Activated T-cell treated with anti-CD3 and anti-CD28 coated beads, Interleukin-2, amount 50 U/mL, for 24 hours (primary cell): ENCODE data around the gene RGS19.

Source experiments
- DNase-seq: peaks from one replicate; pipeline ENCODE4 v3.0.0-alpha.2; 2020
- H3K27ac Mint-ChIP-seq: 2 replicates; pipeline ENCODE4 v1.8.0; 2020; ENCODE audit warnings: mild to moderate bottlenecking, mixed read lengths
- H3K27me3 Mint-ChIP-seq: 2 replicates; pipeline ENCODE4 v1.8.0; 2020; ENCODE audit warnings: mixed read lengths
- H3K36me3 Mint-ChIP-seq: 2 replicates; pipeline ENCODE4 v1.8.0; 2020; ENCODE audit warnings: low read depth, mixed read lengths
- H3K4me1 Mint-ChIP-seq: 2 replicates; pipeline ENCODE4 v1.8.0; 2020; ENCODE audit warnings: low read depth, mixed read lengths
- H3K4me3 Mint-ChIP-seq: 2 replicates; pipeline ENCODE4 v1.8.0; 2020; ENCODE audit warnings: mild to moderate bottlenecking, moderate library complexity, mixed read lengths
- H3K9me3 Mint-ChIP-seq: 2 replicates; pipeline ENCODE4 v1.8.0; 2020; ENCODE audit warnings: mixed read lengths

The RGS19 gene

DNA sequence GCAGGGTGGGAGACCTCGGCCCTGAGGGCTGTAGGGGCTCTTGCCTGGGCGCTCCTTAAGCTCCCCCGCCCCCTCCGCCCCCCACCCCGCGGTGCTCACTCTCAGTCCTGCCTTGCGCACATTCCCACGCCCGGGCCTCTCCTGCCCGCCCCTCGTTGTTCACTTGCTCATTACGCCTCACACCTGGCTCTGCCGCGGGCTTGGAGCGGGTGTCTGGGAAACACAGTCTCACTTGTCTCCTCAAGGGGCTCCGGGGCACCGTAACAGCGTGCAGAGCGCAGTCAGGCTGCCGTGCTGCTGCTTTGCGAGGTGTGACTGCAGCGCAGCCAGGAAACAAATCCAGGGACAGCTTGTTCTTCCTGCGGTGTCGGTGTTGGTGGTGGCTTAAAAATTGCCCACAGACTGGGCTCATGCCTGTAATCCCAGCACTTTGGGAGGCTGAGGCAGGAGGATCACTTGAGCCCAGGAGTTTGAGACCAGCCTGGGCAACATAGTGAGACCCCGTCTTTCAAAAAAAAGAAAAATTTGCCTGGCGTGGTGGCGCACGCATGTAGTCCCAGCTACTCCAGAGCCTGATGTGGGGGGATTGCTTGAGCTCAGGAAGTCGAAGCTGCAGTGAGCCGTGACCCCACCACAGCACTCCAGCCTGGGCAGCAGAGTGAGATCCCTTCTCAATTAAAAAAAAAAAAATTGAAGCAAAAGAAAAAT lies 23.5 kb upstream of the RGS19 start:
- Mint-ChIP-seq H3K9me3 (no peaks in the 10 kb centered on the region), H3K27ac (no peak overlapping the region), H3K36me3 (no peaks in the 10 kb centered on the region), H3K27me3 (peaks cover 26% of the 10 kb centered on the region), H3K4me3 (peak overlapping the region; percentile 39), H3K4me1 (peaks cover 21% of the 10 kb centered on the region)
- no peak for DNase-seq

DNA sequence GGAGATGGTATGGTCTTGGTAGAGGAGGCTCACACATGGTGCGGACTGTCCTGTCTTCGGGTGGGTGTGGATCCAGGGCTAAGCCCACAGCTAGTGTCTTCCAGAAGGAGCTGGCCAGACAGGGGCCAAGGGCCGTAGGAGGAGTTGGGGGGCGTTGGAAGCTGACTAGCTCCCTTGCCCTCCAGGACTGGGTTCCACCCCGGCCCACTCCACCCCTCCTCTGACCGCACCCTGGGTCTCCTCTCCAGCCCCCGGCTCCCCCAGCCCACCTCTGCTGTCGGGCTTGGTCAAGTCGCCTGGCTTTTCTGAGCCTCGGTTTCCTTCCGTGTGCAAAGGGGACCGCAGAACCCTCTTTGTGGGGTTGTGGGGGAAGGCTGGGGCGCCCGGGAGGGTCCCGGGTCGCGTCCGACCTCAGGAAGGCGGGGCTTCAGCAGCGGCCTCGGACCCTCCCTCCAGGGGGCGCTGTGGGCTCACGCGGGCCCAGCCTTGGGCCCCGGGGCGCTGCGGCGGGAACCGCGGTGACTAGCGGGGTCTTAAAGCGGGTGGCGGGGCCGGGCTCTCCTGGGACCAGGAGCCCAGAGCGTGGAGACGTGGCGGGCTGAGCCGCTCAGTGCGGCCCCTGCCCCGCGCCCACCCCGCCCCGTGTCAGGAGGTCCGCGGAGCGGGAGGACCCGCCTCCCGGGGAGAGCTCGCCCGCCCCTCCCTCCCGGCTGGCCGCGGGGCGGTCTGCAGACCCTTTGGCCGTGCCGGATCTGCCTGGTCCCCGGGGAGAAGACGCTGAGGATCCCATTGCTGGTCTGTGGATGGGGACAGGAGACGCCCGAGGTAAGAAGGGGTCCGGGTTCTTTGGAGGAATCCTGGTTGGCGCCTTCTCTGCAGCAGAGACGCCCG lies 22.7 kb upstream of the RGS19 start:
- DNase-seq, result peak; percentile 83
- H3K9me3 Mint-ChIP-seq, result no peaks in the 10 kb centered on the region
- no peaks in the 10 kb centered on the region for H3K36me3 Mint-ChIP-seq

DNA sequence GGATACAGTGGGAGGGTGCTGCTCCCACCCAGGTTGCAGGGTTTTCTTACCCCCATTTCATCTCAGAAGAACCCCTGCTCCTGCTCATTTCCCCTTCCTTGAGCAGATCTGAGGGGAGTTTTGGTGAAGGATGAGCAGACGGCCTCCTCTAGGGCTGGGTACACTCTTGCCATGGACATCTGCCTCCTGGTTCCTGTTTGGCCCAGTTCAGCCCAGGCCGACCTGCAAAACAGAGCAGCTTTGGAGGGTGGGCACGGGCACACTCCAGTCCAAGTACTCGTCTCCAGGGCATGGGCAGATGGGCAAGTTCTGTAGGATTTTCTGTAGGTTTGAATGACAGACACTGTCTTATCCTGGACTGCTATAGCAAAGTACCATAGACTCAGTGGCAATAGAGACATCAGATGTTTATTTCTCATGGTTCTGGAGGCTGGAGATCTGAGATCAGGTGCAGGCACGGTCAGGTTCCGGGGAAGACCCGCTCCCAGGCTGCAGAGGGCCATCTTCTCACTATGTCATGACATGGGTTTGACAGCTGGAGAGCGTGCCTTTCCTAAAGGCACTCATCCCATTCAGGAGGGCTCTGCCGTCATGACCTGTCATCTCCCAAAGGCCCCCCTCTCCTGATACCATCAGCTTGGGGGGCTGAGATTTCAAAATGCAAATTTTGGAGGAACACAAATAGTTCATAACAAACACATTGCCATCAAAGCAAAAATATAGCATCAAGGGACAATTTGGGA lies 21.8 kb upstream of the RGS19 start:
- H3K27me3 Mint-ChIP-seq, result peaks cover 26% of the 10 kb centered on the region
- H3K4me3 Mint-ChIP-seq, result peak overlapping the region; percentile 2
- H3K9me3 Mint-ChIP-seq, result peaks cover 3% of the 10 kb centered on the region
- H3K36me3 Mint-ChIP-seq, result no peaks in the 10 kb centered on the region
- H3K27ac Mint-ChIP-seq, result no peak overlapping the region
- DNase-seq, result no peak
- H3K4me1 Mint-ChIP-seq, result peaks cover 17% of the 10 kb centered on the region

More for the DNA sequence above, 22.7 kb upstream of the RGS19 start:
- peaks cover 26% of the 10 kb centered on the region for H3K27me3 Mint-ChIP-seq
- no peak overlapping the region for H3K27ac Mint-ChIP-seq
- peak overlapping the region; percentile 2 for H3K4me3 Mint-ChIP-seq
- peaks cover 17% of the 10 kb centered on the region for H3K4me1 Mint-ChIP-seq

DNA sequence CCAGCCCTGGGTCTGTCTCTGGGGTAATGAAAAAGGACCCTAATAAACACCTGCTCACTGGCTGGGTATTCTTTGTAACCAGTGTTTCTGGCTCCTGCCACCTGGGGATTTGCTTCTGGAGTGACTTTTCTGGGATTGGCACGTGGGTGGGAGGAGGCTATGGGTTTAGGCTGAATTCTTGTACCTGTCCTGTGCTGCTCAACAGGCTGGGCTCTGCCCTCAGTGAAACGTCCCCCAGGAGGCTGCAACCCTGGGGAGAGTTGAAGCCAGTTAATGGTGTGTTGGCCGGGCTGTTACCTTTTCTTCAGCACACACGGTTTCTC lies 21.2 kb upstream of the RGS19 start:
- Mint-ChIP-seq H3K27ac (no peak overlapping the region), H3K4me1 (peaks cover 17% of the 10 kb centered on the region), H3K9me3 (peaks cover 3% of the 10 kb centered on the region), H3K27me3 (peaks cover 26% of the 10 kb centered on the region), H3K4me3 (no peak overlapping the region), H3K36me3 (no peaks in the 10 kb centered on the region)
- no peak for DNase-seq

DNA sequence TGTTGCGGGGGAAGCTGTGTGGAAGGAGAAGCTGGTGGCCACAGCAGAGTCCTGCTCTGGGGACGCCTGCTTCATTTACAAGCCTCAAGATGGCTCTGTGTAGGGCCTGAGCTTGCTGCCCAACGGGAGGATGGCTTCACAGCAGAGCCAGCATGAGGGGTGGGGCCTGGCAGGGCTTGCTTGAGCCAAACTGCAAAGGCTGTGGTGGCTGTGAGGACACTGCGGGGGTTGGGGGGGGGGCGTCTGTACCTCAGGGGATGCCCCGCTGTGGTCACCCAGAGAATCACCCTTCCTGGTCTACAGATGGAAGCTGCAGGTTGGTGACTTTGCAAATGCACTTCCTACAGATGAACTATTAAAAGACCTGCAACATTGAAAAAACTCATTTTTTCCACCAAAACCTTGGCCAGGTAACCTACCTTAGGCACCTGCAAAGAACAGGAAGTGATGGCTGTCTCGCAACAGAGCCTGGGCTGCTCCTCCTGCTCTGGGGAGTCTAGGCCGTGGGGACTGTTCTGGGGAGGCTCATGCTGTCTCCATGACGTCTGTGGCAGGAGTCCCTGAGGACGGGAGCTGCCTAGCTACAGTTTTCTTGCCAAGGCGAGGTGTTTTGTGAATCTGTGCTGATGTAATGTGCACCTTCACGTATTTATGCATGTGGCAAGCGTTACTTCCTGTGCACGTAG lies 20.7 kb upstream of the RGS19 start:
- H3K36me3 Mint-ChIP-seq, result no peaks in the 10 kb centered on the region
- no peak overlapping the region for H3K27ac Mint-ChIP-seq

DNA sequence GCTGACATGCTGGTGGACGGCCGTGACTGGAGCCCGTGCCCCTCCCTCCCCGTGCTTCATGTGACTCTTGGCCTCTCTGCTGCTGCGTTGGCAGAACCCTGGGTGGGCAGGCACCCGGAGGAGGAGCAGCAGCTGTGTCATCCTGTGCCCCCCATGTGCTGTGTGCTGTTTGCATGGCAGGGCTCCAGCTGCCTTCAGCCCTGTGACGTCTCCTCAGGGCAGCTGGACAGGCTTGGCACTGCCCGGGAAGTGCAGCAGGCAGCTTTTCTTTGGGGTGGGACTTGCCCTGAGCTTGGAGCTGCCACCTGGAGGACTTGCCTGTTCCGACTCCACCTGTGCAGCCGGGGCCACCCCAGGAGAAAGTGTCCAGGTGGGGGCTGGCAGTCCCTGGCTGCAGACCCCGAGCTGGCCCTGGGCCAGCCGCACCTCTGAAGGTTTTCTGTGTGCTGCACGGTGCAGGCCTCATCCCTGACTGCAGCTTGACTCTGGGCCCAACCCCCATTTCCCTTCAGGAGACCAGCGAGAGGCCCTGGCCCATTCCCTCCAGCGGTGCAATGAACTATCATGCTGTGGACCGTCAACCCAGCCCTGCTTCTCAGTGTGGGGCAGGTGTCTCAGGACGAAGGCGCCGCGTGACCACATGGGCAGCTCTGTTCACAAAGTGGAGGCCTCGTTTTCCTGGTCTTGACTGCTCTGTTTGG lies 19.9 kb upstream of the RGS19 start:
- H3K27me3 Mint-ChIP-seq, result peaks cover 25% of the 10 kb centered on the region
- no peaks in the 10 kb centered on the region for H3K36me3 Mint-ChIP-seq
- peaks cover 3% of the 10 kb centered on the region for H3K9me3 Mint-ChIP-seq
- no peak overlapping the region for H3K4me3 Mint-ChIP-seq
- DNase-seq, result no peak
- H3K4me1 Mint-ChIP-seq, result peaks cover 17% of the 10 kb centered on the region
- H3K27ac Mint-ChIP-seq, result no peak overlapping the region

More for the DNA sequence above, 20.7 kb upstream of the RGS19 start:
- Mint-ChIP-seq H3K4me1 (peaks cover 17% of the 10 kb centered on the region), H3K9me3 (peaks cover 3% of the 10 kb centered on the region), H3K27me3 (peaks cover 26% of the 10 kb centered on the region), H3K4me3 (no peak overlapping the region)
- DNase-seq, result no peak

DNA sequence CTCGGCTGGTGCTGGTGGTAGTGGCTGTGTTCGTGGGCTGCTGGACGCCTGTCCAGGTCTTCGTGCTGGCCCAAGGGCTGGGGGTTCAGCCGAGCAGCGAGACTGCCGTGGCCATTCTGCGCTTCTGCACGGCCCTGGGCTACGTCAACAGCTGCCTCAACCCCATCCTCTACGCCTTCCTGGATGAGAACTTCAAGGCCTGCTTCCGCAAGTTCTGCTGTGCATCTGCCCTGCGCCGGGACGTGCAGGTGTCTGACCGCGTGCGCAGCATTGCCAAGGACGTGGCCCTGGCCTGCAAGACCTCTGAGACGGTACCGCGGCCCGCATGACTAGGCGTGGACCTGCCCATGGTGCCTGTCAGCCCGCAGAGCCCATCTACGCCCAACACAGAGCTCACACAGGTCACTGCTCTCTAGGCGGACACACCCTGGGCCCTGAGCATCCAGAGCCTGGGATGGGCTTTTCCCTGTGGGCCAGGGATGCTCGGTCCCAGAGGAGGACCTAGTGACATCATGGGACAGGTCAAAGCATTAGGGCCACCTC lies 19.2 kb upstream of the RGS19 start:
- H3K4me3 Mint-ChIP-seq, result no peak overlapping the region
- peaks cover 17% of the 10 kb centered on the region for H3K4me1 Mint-ChIP-seq
- no peaks in the 10 kb centered on the region for H3K36me3 Mint-ChIP-seq
- H3K9me3 Mint-ChIP-seq, result peaks cover 3% of the 10 kb centered on the region
- H3K27me3 Mint-ChIP-seq, result peaks cover 18% of the 10 kb centered on the region
- no peak for DNase-seq
- no peak overlapping the region for H3K27ac Mint-ChIP-seq

DNA sequence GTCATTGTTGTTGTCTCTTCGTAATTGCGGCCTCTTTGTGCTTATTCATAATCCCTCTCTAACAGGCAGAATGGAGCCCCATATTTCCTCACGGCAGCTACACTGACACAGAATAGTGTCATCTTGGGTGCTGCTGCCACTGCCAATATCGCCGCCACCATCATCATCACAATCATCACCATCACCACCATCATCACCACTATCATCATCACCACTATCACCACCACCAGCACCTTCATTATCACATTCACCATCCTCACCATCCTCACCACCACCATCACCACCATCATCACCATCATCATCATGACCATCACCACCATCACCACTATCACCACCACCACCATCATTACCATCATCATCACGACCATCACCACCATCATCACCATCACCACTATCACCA lies 17.2 kb upstream of the RGS19 start:
- H3K36me3 Mint-ChIP-seq, result no peaks in the 10 kb centered on the region
- no peak overlapping the region for H3K27ac Mint-ChIP-seq
- H3K9me3 Mint-ChIP-seq, result peaks cover 3% of the 10 kb centered on the region
- peaks cover 7% of the 10 kb centered on the region for H3K27me3 Mint-ChIP-seq
- H3K4me1 Mint-ChIP-seq, result peaks cover 15% of the 10 kb centered on the region
- H3K4me3 Mint-ChIP-seq, result no peak overlapping the region
- DNase-seq, result no peak

DNA sequence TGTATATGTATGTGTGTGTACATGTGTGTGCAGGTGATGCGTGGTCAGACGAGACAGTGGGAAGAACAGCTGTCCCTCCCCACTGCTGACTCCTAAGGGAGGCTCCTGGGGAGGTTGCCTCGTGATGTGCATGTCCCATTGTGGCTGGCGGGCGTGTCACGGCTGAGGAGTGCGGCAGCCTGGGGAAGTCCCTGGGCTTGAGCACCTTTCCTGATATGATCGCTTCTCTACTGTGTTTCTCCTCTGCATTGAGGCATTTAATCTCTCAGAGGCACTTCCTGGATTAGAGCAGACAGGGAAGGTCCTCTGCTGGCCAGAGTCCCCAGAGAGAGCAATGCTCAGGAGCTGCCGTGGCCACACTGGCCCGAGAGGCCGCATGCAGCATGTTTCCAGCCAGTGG lies 16.6 kb upstream of the RGS19 start:
- Mint-ChIP-seq H3K9me3 (peaks cover 3% of the 10 kb centered on the region), H3K4me3 (no peak overlapping the region), H3K27ac (no peak overlapping the region), H3K4me1 (peaks cover 9% of the 10 kb centered on the region), H3K36me3 (no peaks in the 10 kb centered on the region), H3K27me3 (peaks cover under 1% of the 10 kb centered on the region)
- no peak for DNase-seq

DNA sequence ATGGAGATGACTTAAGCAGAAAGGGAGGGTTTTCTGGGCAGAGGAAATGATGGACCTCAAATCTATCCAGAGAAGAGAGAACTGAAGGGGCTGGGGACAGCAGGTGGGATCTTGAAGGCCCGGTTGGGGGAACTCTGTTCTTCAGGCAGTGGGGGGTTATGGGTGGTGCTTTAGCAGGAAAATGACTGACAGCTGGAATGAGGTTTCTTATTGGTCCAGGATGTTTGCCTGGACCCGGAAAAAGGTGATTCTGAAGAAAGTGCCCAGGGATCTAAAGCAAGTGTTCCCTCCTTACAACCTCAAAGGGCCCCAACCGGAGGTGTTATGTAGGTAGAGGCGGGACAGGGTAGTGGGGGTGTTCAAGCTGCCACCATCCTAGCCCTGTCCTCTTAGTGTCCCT lies 16.1 kb upstream of the RGS19 start:
- DNase-seq, result no peak
- Mint-ChIP-seq H3K9me3 (peaks cover 3% of the 10 kb centered on the region), H3K36me3 (no peaks in the 10 kb centered on the region), H3K27ac (no peak overlapping the region), H3K4me1 (peaks cover 6% of the 10 kb centered on the region), H3K27me3 (no peaks in the 10 kb centered on the region), H3K4me3 (no peak overlapping the region)

DNA sequence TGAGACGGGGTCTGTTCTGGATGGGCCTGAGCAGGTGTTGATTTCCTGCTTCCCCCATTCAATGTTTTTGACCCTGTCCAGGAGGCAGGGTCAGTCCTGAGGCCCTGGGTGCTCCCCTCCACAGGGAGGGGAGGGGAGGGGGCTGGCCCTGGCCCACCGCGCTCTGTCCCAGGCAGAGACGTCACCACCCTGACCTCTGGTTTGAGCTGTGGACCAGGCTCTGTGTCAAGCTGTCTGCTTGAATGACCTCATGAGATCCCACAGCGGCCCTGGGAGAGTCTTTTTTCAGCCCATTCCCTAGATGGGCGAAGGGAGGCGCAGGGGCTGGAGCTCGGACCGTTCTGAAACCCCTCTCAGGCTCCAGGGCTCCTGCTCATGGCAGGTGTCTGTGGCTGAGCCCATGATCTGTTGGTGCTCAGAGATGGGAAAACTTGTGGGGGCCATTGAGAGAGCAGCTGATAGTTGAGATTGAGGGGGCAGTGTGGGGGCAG lies 13.7 kb upstream of the RGS19 start:
- Mint-ChIP-seq H3K36me3 (no peaks in the 10 kb centered on the region), H3K9me3 (peaks cover 3% of the 10 kb centered on the region), H3K4me1 (peaks cover 1% of the 10 kb centered on the region), H3K4me3 (no peak overlapping the region), H3K27ac (peak overlapping the region; percentile 52), H3K27me3 (no peaks in the 10 kb centered on the region)
- no peak for DNase-seq

DNA sequence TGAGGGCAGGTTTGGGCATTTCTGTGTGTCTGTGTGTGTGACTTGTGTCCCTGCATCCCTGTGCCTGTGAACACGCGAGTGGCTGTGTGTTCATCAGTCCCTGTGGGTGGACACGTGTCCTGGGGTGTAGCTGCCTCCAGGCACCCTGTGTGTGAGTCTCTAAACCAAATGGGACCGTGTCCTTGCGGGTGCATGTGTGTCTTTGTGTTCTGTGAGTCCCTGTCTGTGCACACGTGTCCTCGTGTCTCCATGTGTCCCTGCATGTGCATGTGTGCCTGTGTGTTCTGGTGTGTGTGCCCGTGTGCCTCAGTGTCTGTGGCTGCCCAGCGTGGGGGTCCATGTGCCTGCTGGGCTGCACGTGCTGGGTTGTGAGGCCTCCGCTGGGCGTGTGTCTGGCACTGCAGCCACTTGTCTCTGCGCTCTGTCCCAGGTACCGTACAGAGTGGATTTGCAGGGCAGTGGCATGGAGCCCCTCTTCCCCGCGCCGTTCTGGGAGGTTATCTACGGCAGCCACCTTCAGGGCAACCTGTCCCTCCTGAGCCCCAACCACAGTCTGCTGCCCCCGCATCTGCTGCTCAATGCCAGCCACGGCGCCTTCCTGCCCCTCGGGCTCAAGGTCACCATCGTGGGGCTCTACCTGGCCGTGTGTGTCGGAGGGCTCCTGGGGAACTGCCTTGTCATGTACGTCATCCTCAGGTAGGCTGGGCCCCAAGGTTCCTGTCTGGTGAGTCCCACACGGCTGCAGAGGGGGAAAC lies 13.1 kb upstream of the RGS19 start:
- Mint-ChIP-seq H3K4me1 (peaks cover 1% of the 10 kb centered on the region), H3K4me3 (no peak overlapping the region), H3K27me3 (no peaks in the 10 kb centered on the region), H3K9me3 (peaks cover 3% of the 10 kb centered on the region), H3K27ac (no peak overlapping the region), H3K36me3 (no peaks in the 10 kb centered on the region)
- no peak for DNase-seq

DNA sequence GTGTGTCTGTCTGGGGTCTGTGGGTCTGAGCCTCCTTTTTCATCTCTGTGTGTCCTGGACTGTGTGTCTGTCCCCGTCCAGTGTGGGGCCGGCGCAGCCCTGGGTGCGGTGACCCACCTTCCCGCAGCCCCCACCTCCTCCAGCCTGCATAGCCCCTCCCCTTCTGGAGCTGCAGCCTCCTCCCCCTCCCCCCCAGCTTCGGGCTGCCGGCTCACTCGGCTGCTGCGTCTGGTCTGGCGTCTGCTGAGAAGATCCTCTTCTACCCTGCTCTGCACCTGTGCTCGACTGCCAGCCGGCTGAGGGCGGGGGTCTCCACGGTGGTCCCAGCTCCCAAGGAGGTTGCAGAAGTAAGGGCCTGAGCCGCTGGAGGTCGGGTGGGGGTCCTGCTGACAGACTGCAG lies 12.5 kb upstream of the RGS19 start:
- H3K27ac Mint-ChIP-seq, result no peak overlapping the region

More for the DNA sequence above, 12.5 kb upstream of the RGS19 start:
- Mint-ChIP-seq H3K4me1 (peaks cover 1% of the 10 kb centered on the region), H3K4me3 (no peak overlapping the region), H3K36me3 (no peaks in the 10 kb centered on the region), H3K9me3 (peaks cover under 1% of the 10 kb centered on the region), H3K27me3 (no peaks in the 10 kb centered on the region)
- DNase-seq, result no peak
